Esophagus squamous epithelium (tissue), 4 donors: ENCODE results near the gene ABT1.

Experiments
- CTCF ChIP-seq, 6 experiments: fragments of 450-650 bp in 4 of 6; fragments of 200-600 bp in 2 of 6; sonication (generic) in 2 of 6; IDR thresholded peaks; one replicate each; pipeline ENCODE4 v1.5.1; 2016 to 2019; ENCODE audit warnings: antibody characterized with exemption in 6 of 6, mild to moderate bottlenecking in 4 of 6, moderate library complexity in 4 of 6
- POLR2A ChIP-seq, 4 donors: fragments of 450-650 bp; IDR thresholded peaks; one replicate each; pipeline ENCODE4 v1.6.1; 2017; ENCODE audit warnings: antibody characterized with exemption in 4 of 4, mild to moderate bottlenecking in 4 of 4, moderate library complexity in 3 of 4

DNA sequence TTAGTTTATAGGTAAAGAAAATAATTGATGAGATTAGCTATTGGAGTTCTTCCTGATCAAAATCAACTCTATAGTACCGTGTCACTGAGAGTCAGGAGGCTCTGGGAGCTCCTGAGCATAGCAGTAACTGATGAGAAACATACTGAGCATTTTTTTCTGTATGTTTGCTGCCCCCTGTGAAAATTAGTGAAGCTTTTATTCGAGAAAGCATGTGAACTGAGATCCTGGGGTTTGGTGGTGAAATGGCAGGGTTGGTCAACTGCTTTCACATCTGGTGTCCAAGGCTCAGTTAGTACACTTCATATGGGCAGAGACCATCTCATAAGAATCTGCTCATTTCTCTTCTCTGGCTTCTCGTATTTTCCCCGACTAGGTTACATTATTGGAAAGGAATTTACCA lies 4.1 kb upstream of the ABT1 start:
- no peak for TF ChIP-seq CTCF (IDR thresholded peaks at IDR 0.05)
- TF ChIP-seq POLR2A (IDR thresholded peaks at IDR 0.05) = no peak
